A172 (cell line): ENCODE data around the gene STAT6. TPM values are rescaled to one million over a fixed set of nuclear protein-coding genes. Genes with fewer than 3 reads are reported as not detected.
A peak's percentile ranks its signal among the peaks of the same experiment; 100 is the strongest.

Source experiments
- DNase-seq: peaks from one replicate; pipeline ENCODE4 v3.0.0-alpha.2; 2015; ENCODE audit warnings: low spot score
- total RNA-seq: library from RNA; depleted of rRNA; stranded (reverse); fragments of >200 nt; shearing (Covaris generic); gene quantifications from 2 replicates; pipeline ENCODE4 v1.2.3, GENCODE V29; 2014

The STAT6 gene
- total RNA-seq, 1 experiment from 2014 or later, result 18.4 TPM

GRCh38 chr12:57101892-57102695 lies 9.1 kb downstream of the STAT6 start:
- DNase-seq, result no peak

GRCh38 chr12:57099766-57100165 lies 11.4 kb downstream of the STAT6 start:
- DNase-seq, result no peak

GRCh38 chr12:57099047-57099714 lies 12.0 kb downstream of the STAT6 start:
- DNase-seq, result peak; percentile 40

DNA sequence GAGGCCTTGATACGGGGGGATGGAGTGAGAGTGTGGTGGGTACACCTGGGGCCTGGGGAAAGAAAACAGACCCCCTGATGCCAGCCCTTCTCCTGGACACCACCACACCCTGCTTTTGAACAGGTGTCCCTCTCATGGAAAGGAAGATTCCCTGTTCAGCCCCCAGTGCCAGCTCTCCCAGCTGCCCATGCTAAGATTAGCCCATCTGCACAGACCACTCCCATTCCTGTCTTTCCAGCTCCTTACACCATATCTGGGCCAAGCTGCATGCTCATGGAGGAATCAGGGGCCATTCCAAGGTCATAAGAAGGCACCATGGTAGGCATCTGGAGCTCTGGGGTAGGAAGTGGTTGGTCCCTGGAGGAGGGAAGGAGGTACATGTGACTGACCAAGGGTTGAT lies 12.6 kb downstream of the STAT6 start:
- DNase-seq, result no peak

GRCh38 chr12:57097554-57097835 lies 13.7 kb downstream of the STAT6 start:
- DNase-seq, result no peak

- DNase-seq, result no peak
Measured at GRCh38 chr12:57096748-57097553, 14.2 kb downstream of the STAT6 start.

- peak; percentile 46 for DNase-seq
Measured at GRCh38 chr12:57096099-57096572, 15.0 kb downstream of the STAT6 start.

DNA sequence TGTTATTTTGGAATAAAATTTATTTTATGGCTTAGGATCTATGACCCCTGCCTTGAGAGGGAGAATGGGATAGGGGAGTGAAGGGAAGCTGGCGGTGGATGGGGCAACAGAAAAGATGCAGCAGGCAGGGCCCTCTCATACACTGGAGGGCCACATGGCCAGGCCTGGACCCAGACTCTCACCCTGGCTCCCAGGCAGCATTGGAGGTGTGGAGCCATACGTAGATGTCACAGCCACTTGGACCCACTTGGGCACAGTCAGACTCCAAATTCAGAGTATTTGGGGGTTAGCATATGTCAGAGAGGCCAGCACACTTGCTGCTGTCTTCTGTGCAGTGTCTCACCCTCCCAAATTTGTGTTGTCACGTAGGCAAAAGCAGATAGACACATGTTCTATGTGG lies 15.7 kb downstream of the STAT6 start:
- no peak for DNase-seq

DNA sequence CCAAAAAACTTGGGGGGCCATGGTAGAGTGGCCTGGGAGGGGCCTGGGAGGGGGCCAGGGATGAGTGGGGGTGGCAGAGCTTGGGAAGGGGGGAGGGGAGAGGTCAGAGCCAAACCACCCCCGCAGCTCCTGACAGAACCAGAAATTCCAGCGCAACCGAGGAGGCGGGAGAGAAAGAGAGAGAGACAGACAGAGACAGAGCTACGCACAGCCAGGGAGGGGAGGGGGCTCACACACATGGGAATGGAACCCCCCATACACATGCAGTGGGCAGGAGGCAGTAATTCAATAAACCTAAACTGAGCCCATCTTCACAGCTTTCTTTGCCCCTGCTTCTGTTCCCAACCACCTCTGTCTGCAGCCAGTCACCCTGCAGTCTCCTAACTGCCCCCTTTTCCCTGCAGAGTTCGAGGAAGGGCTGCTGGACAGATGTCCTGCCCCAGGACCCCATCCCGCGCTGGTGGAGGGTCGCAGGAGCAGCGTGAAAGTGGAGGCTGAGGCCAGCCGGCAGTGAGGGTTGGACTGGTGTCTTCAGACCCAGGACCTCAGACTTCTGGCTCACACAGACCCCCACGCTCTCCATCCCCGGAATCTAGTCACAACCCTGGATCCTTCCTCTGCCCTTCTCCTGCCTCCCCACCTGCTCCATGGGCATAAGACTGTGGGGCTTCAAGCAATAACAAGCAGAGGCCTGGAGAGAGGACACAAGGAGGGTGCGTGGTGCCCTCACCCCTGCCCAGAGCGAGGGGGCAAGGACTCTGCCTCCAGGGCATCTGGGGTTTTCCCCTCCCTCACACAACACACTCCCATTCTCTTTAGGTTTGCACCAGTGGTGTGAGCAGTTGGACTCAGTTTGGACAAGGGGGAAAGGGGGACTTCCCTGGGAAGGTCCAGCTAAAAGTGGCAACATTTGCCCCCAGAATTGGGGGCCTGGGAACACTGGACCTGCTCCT lies 16.7 kb downstream of the STAT6 start:
- no peak for DNase-seq

- no peak for DNase-seq
Measured at GRCh38 chr12:57093415-57094207, 17.6 kb downstream of the STAT6 start.

- no peak for DNase-seq
Measured at GRCh38 chr12:57092876-57093414, 18.2 kb downstream of the STAT6 start.

GRCh38 chr12:57092529-57092862 lies 18.7 kb downstream of the STAT6 start:
- DNase-seq, result no peak

DNA sequence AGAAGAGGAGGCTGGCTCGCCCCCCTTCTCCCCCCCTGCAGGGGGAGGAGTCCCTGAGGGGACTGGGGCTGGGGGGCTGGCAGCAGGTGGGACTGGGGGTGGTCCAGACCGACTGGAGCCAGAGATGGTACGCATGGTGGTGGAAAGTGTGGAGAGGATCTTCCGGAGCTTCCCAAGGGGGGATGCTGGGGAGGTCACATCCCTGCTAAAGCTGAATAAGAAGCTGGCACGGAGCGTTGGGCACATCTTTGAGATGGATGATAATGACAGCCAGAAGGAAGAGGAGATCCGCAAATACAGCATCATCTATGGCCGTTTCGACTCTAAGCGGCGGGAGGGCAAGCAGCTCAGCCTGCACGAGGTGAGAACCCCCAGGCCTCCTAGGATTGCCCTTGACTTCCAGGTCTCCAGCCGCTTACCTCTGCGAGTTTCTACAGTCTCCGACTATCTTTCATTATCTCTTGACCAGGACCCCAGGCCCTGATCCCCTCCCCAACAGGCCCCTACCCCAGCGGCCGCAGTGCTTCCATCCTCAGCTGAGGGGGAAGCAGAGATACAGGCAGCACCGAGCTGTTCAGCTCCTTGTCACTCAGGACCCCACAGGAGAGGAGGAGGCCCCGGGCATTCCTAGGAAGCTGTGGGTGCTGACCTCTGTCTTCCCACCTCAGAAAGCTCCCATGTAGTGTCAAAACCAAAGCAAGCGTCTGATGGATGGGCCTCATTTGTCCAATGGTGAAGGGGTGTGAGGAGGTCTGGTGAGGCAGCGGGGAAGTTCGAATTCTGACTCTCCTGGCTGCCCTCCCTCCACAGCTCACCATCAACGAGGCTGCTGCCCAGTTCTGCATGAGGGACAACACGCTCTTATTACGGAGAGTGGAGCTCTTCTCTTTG lies 19.3 kb downstream of the STAT6 start:
- DNase-seq, result no peak

- no peak for DNase-seq
Measured at GRCh38 chr12:57090924-57091637, 20.1 kb downstream of the STAT6 start.

DNA sequence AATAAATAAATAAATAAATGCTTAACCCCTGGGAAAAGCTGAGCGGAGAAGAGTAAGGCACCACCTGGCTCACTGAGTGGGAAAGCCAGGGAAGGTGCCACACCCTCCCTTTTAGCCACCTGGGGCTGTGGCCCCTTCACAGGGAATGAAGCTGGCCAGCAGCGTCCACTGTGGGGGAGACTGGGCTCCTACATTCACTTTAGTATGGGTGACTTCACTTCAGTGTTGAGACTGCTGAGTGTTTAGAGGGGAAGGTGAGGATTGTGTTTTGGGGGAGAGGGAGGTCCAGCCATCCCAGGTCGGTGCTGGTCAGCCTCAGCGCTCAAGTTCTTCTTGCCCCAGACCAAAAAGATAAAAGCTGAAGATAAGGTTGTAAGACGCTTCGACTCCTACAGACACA lies 20.7 kb downstream of the STAT6 start:
- DNase-seq, result no peak

GRCh38 chr12:57089271-57090245 lies 21.6 kb downstream of the STAT6 start:
- DNase-seq, result peak; percentile 38
